Retinal pigment epithelial cell (primary cell): ENCODE measurements around the gene OR10A3.
A peak's percentile ranks its signal among the peaks of the same experiment; 100 is the strongest.

Experiments
- DNase-seq: peaks from one replicate; pipeline ENCODE4 v3.0.0-alpha.2; 2010; ENCODE audit warnings: low read depth
- H3K4me3 ChIP-seq: 2 replicates; pipeline ENCODE4 v1.5.1; 2011; ENCODE audit warnings: mild to moderate bottlenecking, low read length, control low read depth, moderate library complexity
- TF ChIP-seq, protein P1 (sequence below): conservative IDR thresholded peaks from 2 replicates; pipeline ENCODE4 v1.5.1; 2011; ENCODE audit warnings: low read depth, low read length, control low read depth, inconsistent platforms

OR10A3 gene

DNA sequence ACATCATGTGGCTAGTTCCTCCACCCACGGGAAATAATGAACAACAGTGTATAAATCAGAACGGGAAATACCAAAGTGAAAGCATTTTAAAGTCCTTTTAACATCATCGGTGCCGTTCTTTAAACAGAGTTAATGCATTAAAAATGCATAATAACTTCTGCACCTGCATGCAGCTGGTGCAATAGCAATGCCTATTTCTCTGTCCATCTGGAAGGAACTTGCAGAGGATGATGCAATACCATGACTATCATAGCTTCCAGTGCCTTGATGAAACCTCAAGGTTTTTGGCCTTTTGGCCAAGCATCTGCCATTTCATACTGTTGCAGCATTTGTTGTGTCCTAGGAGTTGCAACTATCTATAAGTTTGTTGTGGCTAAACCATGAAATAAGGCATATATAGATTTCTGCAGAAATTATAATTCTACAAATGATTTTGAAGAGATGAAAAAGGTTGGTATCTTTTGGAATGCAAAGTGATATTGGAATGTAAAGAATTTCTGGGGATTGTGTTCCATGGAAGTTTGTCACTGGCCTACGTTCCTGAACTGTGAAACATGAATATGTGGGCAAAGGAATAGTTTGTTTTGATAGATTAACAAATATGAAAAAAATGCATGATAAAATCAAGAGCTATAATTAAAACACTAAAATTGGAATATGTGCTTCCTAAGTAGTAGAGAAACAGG, 35.9 kb upstream of the OR10A3 start:
- DNase-seq: peak; percentile 29
- TF ChIP-seq, protein P1, sequence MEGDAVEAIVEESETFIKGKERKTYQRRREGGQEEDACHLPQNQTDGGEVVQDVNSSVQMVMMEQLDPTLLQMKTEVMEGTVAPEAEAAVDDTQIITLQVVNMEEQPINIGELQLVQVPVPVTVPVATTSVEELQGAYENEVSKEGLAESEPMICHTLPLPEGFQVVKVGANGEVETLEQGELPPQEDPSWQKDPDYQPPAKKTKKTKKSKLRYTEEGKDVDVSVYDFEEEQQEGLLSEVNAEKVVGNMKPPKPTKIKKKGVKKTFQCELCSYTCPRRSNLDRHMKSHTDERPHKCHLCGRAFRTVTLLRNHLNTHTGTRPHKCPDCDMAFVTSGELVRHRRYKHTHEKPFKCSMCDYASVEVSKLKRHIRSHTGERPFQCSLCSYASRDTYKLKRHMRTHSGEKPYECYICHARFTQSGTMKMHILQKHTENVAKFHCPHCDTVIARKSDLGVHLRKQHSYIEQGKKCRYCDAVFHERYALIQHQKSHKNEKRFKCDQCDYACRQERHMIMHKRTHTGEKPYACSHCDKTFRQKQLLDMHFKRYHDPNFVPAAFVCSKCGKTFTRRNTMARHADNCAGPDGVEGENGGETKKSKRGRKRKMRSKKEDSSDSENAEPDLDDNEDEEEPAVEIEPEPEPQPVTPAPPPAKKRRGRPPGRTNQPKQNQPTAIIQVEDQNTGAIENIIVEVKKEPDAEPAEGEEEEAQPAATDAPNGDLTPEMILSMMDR: no peak
- no peak overlapping the region for H3K4me3 ChIP-seq

DNA sequence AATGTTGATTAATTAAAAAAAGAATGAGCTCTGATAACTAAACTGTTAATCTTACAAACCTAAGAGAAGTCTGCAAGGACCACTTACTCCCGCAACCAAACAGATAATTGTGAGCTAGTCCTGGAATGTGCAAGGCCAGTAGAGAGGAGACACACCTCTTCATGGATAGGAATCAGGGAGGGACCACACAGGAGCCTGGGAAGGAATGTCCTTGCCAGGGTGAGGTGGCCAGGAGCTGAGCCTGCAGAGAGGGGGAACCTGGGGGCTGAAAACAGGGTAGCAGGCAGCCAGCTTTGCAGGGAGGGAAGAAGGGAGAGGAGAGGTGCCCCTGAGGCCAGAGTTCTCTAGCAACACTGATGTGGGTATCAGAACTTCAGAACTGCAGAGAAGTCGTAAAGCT, 33.2 kb upstream of the OR10A3 start:
- no peak overlapping the region for H3K4me3 ChIP-seq
- DNase-seq: no peak
- TF ChIP-seq, protein P1: no peak

DNA sequence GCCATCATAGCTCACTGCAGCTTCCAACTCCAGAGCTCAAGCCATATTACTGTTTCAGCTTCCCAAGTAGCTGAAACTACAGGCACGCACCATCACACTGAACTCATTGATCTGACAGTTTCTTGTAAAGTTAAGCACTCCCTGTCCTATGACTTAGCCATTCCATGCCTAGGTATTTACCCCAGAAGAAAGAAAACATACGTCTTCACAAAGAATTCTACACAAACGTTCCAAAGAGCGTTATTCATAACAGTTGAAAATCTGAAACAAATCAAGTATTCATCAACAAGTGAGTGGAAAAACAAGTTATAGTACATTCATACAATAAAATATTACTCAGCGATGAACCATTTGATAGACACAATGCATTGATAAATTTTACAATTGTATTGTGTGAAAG, 31.5 kb upstream of the OR10A3 start:
- peak; percentile 28 for DNase-seq
- TF ChIP-seq, protein P1: no peak
- no peak overlapping the region for H3K4me3 ChIP-seq

DNA sequence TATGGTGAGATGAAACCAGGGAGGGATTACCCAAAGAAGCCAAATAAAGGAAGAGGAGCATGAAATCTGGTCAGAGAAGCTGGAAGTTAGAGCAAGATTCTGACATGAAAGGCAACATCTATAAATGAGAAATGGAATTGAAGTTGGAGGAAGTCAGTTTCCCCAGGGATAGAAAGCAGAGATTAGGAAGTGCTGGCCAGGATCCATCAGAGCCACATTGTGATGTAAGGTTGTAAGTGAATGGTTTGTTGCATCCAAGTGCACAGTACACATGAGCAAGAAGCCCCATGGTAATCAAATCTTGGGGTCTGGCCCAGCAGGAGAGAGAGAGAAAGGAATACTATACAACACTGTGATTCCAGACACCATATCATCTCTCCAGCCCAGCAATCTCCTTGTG, 30.3 kb upstream of the OR10A3 start:
- no peak for DNase-seq
- H3K4me3 ChIP-seq: no peak overlapping the region
- TF ChIP-seq, protein P1: no peak

DNA sequence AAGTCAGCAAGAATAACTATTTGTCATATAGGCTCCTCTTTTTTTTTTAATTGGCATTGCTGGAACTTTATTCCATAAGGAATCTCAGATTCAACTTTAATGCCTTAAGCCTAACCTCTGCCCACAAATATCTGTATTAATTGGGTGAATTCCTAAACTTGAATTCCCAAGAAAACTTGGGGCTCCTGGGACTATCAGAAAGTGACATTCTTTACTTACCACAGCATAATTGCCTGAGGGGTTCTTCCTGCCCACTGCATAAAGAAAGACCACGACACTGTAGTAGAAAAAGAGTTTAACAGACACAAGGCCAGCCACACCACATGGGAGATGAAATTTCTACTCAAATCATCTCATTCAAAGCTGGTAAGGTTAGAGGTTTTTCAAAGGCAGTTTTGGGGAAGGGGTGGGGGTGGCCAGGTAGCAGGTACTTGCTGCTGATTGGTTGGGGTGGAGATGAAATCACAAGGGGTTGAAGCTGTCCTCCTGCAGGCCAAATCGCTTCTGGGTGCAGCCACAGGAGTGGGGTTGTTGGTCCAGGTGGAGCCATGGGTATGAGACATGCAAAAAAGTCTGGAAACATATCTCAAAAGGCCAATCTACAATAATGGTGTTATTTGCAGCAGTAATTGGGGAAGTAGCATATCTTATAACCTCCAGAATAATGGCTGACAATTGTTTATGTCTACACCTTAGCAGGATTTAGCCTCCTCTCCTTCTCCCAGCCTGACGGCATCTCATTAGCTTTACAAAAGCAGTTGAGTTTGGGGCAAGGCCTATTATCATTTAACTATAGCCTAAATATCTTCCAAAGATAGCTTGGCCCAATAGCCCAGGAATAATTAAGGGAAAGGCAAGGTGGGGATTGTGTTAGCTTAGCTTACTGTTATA, 28.5 kb upstream of the OR10A3 start:
- DNase-seq: peak; percentile 70
- TF ChIP-seq, protein P1: no peak
- H3K4me3 ChIP-seq: peak overlapping the region; percentile 9

DNA sequence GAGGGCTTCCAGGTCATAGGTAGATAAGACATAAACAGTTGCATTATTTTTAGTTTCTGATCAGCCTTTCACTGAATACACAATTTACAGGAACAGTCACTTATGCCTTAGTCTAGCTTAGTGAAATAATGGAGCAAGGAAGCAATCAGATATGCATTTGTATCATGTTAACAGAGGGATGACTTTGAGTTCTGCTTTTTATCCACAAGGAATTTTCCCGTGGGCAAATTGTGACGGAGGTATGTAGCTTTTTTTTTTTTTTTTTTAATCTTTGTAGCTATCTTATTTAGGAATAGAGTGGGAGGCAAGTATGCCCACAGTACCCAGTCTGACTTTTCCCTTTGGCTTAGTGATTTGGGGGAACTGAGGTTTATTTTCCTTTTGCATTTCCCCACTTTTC, 27.2 kb upstream of the OR10A3 start:
- H3K4me3 ChIP-seq: no peak overlapping the region
- TF ChIP-seq, protein P1: no peak
- DNase-seq: no peak
